GM21360 (cell line): Measurements from ENCODE around the gene ANKRD39.

ENCODE experiments used
- ATAC-seq: cut with Tn5 transposase; IDR thresholded peaks from one replicate; pipeline ENCODE4 v1.9.1; 2021; ENCODE audit warnings: mild to moderate bottlenecking, moderate library complexity; ENCODE audit not compliant: unreplicated experiment

ANKRD39 gene

DNA sequence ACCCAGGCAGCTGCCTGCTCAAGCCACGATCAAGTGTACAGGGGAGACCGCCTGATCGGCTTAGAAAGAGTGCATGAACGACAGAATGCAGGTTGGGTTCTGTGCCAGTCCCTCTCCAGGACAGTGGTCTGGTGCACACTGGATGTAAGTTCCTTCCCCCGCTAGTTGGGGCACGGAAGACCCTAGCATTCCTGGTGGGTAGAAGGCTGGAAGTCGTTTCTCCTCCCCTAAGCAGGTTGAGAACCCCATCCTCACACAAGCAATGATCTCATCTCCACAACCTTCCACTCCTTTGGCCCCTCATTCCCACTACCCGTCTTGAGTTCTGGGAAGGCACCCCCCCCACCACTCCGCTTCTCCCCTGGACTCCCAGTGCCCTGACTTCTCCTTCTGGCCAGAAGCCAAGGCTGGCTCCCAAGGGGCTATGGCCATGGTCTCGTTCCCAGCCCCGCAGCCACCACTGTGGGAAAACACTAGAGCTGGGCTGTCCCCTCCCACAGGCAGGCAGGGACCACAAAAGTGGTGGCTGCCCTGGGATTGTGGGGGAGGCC lies 1.4 kb upstream of the ANKRD39 start:
- no peak for ATAC-seq

- ATAC-seq = no peak
Observed at GRCh38 chr2:96856776-96857666, 795 bp downstream of the ANKRD39 start.

DNA sequence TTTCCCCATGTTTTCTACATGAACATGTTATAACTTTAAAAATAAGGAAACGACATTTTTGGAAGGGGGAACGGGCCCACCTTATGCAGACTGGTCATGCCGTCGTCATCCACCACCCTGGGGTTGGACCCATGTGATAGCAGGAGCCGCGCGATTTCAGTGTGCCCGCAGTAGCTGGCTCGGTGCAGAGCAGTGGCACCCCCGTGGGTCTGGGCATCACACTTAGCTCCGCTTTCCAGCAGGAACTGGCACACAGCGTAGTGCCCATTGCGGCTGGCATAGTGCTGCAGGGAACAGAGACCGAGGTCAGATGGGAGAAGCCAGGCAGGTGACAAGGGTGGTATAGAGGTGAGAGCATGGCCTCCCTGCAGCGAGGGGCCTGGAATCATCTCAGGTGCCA lies 4.5 kb downstream of the ANKRD39 start:
- no peak for ATAC-seq

- no peak for ATAC-seq
Observed at GRCh38 chr2:96852667-96853066, 5.1 kb downstream of the ANKRD39 start.

GRCh38 chr2:96848264-96848663 lies 9.6 kb downstream of the ANKRD39 start:
- no peak for ATAC-seq

GRCh38 chr2:96847586-96847985 lies 10.2 kb downstream of the ANKRD39 start:
- ATAC-seq = no peak

DNA sequence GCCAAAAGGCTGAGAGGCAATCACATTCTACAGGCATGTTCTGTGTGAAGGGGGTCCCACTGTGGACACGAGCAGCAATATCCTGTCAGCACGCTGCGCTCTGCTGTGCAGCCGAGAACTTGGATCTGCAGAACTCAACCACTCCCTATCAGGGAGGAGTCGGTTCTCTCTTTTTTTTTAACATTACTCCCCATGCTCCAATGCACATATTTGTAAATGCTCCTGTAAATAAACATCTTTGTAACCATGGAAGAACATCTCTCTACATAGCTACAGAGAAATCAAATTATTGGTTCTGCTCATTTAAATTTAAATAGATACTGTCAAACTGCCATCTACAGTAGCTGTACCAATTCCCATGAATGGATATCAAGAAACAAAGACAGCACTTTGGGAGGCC lies 11.0 kb downstream of the ANKRD39 start:
- ATAC-seq = no peak

DNA sequence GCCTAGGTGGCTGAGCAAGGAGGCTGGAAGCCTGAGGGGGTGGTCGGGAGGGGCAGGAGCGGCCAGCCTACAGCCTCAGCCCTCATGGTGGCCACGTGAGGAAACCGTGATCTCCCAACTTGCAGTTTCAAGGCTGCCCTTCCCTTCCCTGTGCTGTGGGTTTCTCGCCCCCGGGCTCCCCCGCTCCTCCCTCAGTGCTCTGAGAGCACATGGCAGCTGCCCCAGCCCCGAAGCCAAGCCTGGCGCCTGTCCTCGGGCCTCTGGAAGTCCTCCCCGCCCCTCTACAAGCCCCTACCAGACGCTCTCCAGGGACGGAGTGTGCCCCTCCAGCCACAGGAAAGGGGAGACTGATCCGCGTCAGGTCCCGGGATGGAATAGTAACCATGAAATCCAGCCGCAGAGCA lies 13.4 kb downstream of the ANKRD39 start:
- no peak for ATAC-seq

- ATAC-seq = no peak
Observed at GRCh38 chr2:96843538-96844268, 14.1 kb downstream of the ANKRD39 start, which contains the start of gene ANKRD23. Gene ANKRD23, minus strand, starts transcription at chr2:96844021. Its CDS starts 29 bp downstream, at chr2:96843992.

DNA sequence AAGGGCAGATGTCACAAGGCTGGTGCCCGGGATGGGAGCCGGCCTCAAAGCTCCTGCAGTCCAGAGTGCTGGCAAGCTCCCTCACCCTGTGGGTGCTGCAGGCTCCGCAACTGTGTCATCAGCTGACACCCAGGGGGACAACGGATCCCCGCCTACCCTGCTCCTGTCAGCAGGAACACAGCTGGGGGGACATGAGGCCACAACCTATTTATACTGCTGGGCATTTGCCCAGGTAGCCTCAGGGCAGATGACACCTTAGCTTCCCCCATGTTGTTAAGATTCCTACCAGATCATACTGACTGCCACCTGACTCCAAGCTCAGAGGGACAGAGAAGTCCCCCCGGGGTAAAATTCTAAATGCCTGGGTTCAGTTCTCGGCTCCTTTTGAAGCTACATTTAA lies 15.2 kb downstream of the ANKRD39 start:
- ATAC-seq = no peak

GRCh38 chr2:96841701-96842495 lies 15.9 kb downstream of the ANKRD39 start:
- no peak for ATAC-seq

- no peak for ATAC-seq
Observed at GRCh38 chr2:96839875-96840850, 17.7 kb downstream of the ANKRD39 start.

DNA sequence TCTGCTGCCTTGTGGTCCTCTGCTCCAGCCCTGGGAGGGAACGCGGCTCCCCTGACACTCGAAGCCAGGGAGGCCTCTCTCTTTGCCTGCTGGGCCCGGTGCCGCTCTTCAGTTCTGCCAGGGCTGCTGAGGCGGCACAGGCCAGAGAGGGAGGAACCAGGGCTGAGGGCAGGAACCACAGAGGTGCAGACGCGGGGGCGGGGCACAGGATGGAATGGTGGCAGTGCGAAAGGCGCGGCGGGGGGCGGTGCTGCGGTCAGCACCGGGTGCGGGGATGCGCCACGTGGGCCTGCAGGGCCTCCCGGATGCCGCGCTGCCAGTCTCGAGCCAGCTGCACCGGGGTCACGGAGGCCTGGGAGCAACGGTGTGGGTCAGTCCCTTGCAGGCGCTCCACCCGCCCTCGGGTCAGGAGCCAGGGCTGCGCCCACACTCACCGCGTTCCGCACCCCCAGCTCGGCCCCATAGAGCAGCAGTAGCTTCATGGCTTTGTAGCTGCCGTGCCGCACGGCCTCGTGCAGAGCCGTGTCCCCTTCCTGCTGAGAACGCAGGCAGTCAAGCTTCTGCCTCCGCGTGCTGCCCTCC lies 18.4 kb downstream of the ANKRD39 start:
- peak; percentile 42 for ATAC-seq

GRCh38 chr2:96838345-96839292 lies 19.2 kb downstream of the ANKRD39 start:
- peak; percentile 12 for ATAC-seq

DNA sequence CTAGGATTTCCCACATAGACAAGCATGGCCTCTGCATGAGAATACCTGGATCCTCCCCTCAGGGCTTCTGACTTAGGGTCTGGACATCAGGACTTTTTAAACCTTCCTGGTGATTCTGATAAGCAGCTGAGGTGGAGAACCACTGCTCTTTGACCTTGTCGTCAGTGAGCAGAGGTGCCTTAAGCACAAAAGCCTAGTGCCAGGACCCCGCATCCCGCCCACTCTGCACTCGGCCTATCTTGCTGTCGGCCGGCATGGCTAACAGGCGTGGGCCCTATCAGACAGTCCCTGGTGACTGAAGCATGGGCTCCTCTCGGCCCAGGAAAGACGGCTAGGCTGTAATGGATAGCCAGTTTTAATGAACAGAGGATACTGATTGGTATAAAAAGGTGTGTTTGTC lies 20.2 kb downstream of the ANKRD39 start:
- ATAC-seq = no peak

DNA sequence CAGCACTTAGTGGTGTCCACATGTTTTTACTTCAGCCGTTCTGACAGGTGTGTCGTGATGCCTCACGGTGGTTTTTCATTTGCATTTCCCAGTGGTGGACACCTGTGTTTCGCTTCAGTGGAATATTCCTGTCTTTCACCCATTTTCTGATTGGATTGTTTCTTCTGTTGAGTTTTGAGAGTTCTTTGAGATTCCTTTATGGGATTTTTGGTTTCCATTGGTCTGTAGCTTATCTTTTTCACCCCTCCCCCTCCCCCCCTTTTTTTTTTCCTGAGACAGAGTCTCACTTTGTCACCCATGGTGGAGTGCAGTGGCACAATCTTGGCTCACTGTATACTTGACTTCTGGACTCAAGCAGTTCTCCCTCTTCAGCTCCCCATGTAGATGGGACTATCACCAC lies 22.0 kb downstream of the ANKRD39 start:
- no peak for ATAC-seq

DNA sequence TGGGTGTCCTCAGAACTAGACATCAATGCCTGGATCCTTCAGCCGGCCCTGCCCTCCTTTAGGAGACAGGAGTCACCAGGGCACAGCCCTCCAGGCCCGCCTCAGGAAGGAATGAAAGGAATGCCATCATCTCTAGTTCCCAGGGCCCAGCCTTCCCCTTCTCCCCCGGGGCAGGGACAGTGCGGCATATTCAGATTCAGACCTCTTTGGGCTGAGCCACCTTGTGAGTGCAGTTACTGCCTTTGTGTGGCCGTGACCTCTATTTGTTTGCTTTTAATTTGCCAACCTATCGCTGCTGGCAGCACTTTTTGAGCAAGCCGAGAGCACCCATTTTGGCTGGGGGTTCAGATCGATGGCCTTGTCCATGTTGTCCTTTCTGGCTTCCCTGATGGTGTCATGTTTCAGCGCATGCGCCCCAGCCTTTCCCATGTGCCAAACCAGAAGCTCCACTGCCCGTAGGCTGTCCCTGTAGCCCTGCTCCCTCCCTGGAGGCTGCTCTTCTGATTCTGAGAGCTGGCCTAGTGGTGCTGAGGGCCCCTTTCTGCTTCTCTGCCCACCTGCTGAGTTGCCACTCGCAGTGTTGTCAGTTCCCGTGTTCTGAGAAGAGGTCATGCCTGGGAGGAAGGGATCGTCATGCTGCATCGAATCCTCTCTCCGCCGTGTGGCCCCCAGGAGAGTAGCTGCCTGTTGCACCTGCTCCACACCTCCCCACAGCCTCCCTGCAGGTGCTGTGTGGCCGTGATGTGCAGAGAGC lies 24.9 kb downstream of the ANKRD39 start:
- ATAC-seq = no peak

GRCh38 chr2:96832408-96832753 lies 25.4 kb downstream of the ANKRD39 start:
- ATAC-seq = no peak
